Right lobe of liver (tissue), 6 donors: ENCODE measurements around the gene BSG. TPM values are rescaled to one million over a fixed set of nuclear protein-coding genes. Genes with fewer than 3 reads are reported as not detected.
A peak's percentile ranks its signal among the peaks of the same experiment; 100 is the strongest.

Experiments
- ATAC-seq, 4 donors: fragments of 200-7000 bp; cut with Tn5 transposase; one replicate each; pipeline ENCODE4 v1.9.1; 2020; ENCODE audit warnings: mild to moderate bottlenecking in 4 of 4, moderate library complexity in 4 of 4
- DNase-seq, 3 donors: peaks; one replicate each; pipeline ENCODE4 v3.0.0-alpha.2; 2020
- H3K27ac ChIP-seq, 3 donors: fragments of 200-600 bp; one replicate each; pipeline ENCODE4 v1.8.0; 2022
- H3K27me3 ChIP-seq, 2 donors: fragments of 200-600 bp; one replicate each; pipeline ENCODE4 v1.8.0; 2022
- H3K36me3 ChIP-seq, 4 donors: fragments of 200-600 bp; sonication (generic) in 1 of 4; one replicate each; pipeline versions ENCODE4 v1.5.1 to v1.8.0; 2017 to 2022; ENCODE audit warnings: control low read depth in 1 of 4
- H3K4me1 ChIP-seq, 4 donors: fragments of 200-600 bp; sonication (generic) in 1 of 4; one replicate each; pipeline versions ENCODE4 v1.5.1 to v1.8.0; 2017 to 2022; ENCODE audit warnings: control low read depth in 1 of 4
- H3K4me3 ChIP-seq, 3 donors: fragments of 200-600 bp; one replicate each; pipeline ENCODE4 v1.8.0; 2022
- H3K9me3 ChIP-seq, 4 donors: fragments of 200-600 bp; sonication (generic) in 1 of 4; one replicate each; pipeline versions ENCODE4 v1.5.1 to v1.8.0; 2017 to 2022; ENCODE audit warnings: control low read depth in 1 of 4
- POLR2A ChIP-seq: fragments of 450-650 bp; IDR thresholded peaks from one replicate; pipeline ENCODE4 v1.6.1; 2017; ENCODE audit warnings: antibody characterized with exemption, mild to moderate bottlenecking
- WGBS: methylation state at CpG from one replicate; pipeline ENCODE4 v1.1.6; 2018; ENCODE audit warnings: low coverage, low lambda C conversion rate; ENCODE audit not compliant: insufficient coverage; ENCODE audit errors: missing lambda C conversion rate; 5-methylcytosine and 5-hydroxymethylcytosine counted together
- intact Hi-C, 2 donors: fragments of 100-400 bp; cut with DNase I; formaldehyde crosslinking; loops; one replicate each; pipeline versions ENCODE4 v1.11.2 to v1.14.1; 2022
- total RNA-seq, 6 experiments: library from RNA; depleted of rRNA in 2 of 6; stranded (reverse); fragments of >200 nt in 2 of 6; fragmentation: NEBNext Ultra II Directional in 3 of 6; extraction: Animal tissue kit (Norgen Biotek cat#: 25700) in 3 of 6; gene quantifications; one replicate each; pipeline versions ENCODE4 v1.1.0 to v1.2.4, GENCODE V29; 2016 to 2023
- TF ChIP-seq, protein P1 (sequence below), 4 donors: fragments of 200-600 bp in 3 of 4; fragments of 450-650 bp in 1 of 4; IDR thresholded peaks; one replicate each; pipeline versions ENCODE4 v1.5.1 to v1.8.0; 2016 to 2022; ENCODE audit warnings: antibody characterized with exemption in 4 of 4, mild to moderate bottlenecking in 2 of 4
- donor health status: DM: no; HTN: yes; CAD: no.
- donor health status: DM: no; HTN: no; CAD: no.
- donor health status: DM: no; HTN: no; CAD: no.
- donor health status: DM: no; HTN: yes; CAD: no.
- donor health status: DM: no; HTN: yes; CAD: no.

BSG gene
- total RNA-seq, 6 experiments from 2014 or later, result 88.6 to 369 (median 124) TPM

- no peaks in the 10 kb centered on the region for H3K36me3 ChIP-seq
- ATAC-seq, result no peak
- no peaks in the 10 kb centered on the region for H3K9me3 ChIP-seq
- no peak for DNase-seq
- H3K4me3 ChIP-seq, result no peak overlapping the region
- WGBS, result 45% methylated on average over 6 of the region's 13 CpGs
- TF ChIP-seq, protein P1, sequence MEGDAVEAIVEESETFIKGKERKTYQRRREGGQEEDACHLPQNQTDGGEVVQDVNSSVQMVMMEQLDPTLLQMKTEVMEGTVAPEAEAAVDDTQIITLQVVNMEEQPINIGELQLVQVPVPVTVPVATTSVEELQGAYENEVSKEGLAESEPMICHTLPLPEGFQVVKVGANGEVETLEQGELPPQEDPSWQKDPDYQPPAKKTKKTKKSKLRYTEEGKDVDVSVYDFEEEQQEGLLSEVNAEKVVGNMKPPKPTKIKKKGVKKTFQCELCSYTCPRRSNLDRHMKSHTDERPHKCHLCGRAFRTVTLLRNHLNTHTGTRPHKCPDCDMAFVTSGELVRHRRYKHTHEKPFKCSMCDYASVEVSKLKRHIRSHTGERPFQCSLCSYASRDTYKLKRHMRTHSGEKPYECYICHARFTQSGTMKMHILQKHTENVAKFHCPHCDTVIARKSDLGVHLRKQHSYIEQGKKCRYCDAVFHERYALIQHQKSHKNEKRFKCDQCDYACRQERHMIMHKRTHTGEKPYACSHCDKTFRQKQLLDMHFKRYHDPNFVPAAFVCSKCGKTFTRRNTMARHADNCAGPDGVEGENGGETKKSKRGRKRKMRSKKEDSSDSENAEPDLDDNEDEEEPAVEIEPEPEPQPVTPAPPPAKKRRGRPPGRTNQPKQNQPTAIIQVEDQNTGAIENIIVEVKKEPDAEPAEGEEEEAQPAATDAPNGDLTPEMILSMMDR (IDR thresholded peaks at IDR 0.05), result no peak
- TF ChIP-seq POLR2A, result no peak
- H3K27me3 ChIP-seq, result no peaks in the 10 kb centered on the region
- intact Hi-C loops, result no loop called here
- H3K4me1 ChIP-seq, result no peaks in the 10 kb centered on the region
- H3K27ac ChIP-seq, result no peak overlapping the region
Measured at GRCh38 chr19:525857-526419, 46.5 kb upstream of the BSG start.

GRCh38 chr19:530134-531008 lies 42.0 kb upstream of the BSG start:
- Histone ChIP-seq H3K36me3 (no peaks in the 10 kb centered on the region), H3K4me3 (peak overlapping the region; percentile 62 to 87 (median 76)), H3K27me3 (no peaks in the 10 kb centered on the region), H3K4me1 (peaks cover 0 to 19% (median 9%) of the 10 kb centered on the region in 4 donors), H3K27ac (peak overlapping the region; percentile 57 to 95 (median 88)), H3K9me3 (no peaks in the 10 kb centered on the region)
- intact Hi-C loops, result no loop called here
- ATAC-seq, result peak; percentile 10 to 46 (median 30)
- 37% methylated on average over 17 of the region's 38 CpGs for WGBS
- TF ChIP-seq, protein P1 (IDR thresholded peaks at IDR 0.05), result no peak
- no peak for TF ChIP-seq POLR2A
- peak in 1 of 3 donors; percentile 32 for DNase-seq

- peak overlapping the region; percentile 62 to 87 (median 76) for H3K4me3 ChIP-seq
- peaks cover 0 to 6% (median 1%) of the 10 kb centered on the region in 4 donors for H3K36me3 ChIP-seq
- intact Hi-C loops, result no loop called here
- DNase-seq (peak; percentile 87 to 88 (median 88)), ATAC-seq (peak; percentile 29 to 62 (median 58))
- H3K4me1 ChIP-seq, result peaks cover 0 to 23% (median 11%) of the 10 kb centered on the region in 4 donors
- H3K9me3 ChIP-seq, result no peaks in the 10 kb centered on the region
- H3K27ac ChIP-seq, result peak overlapping the region; percentile 57 to 95 (median 88)
- no CpG with 5 or more reads among the region's 103 CpGs for WGBS
- no peaks in the 10 kb centered on the region for H3K27me3 ChIP-seq
- TF ChIP-seq POLR2A, result no peak
- TF ChIP-seq, protein P1 (IDR thresholded peaks at IDR 0.05), result peak in 1 of 4 donors; percentile 6
Measured at GRCh38 chr19:531009-531752, 41.2 kb upstream of the BSG start.

- intact Hi-C loops, result no loop called here
Measured at GRCh38 chr19:531753-532560, 40.4 kb upstream of the BSG start, which contains the start of gene CDC34. TSS of gene CDC34 (plus strand) at chr19:531760. CDS start at chr19:531932, 172 bp downstream.

More at GRCh38 chr19:531753-532560, 40.4 kb upstream of the BSG start, which contains the start of gene CDC34:
- WGBS, result 0% methylated on average over 9 of the region's 84 CpGs
- H3K27me3 ChIP-seq, result no peaks in the 10 kb centered on the region
- TF ChIP-seq POLR2A, result peak; percentile 91
- TF ChIP-seq, protein P1 (IDR thresholded peaks at IDR 0.05), result no peak
- H3K36me3 ChIP-seq, result peaks cover 2 to 13% (median 7%) of the 10 kb centered on the region in 4 donors
- H3K9me3 ChIP-seq, result no peaks in the 10 kb centered on the region
- peaks cover 0 to 23% (median 11%) of the 10 kb centered on the region in 4 donors for H3K4me1 ChIP-seq
- H3K27ac ChIP-seq, result peak within 1 kb of the TSS; percentile 83 to 95 (median 88)
- peak in 1 of 4 donors; percentile 0 for ATAC-seq
- peak within 1 kb of the TSS; percentile 87 to 95 (median 94) for H3K4me3 ChIP-seq
- DNase-seq, result peak in 1 of 3 donors; percentile 43
